HepG2 (cell line): Measurements from ENCODE around the gene CCNB1IP1. TPM values are rescaled to one million over a fixed set of nuclear protein-coding genes. Genes with fewer than 3 reads are reported as not detected.

Experiments used
- CBX1 ChIP-seq: IDR thresholded peaks from one replicate; pipeline ENCODE4 v1.6.1; 2016; ENCODE audit warnings: antibody characterized with exemption, low read depth
- ELF3 ChIP-seq: IDR thresholded peaks from 2 replicates; pipeline ENCODE4 v1.6.1; 2016; ENCODE audit warnings: missing genetic modification reagents, missing compliant biosample characterization
- ETV5 ChIP-seq: IDR thresholded peaks from 2 replicates; pipeline ENCODE4 v1.6.1; 2018; ENCODE audit warnings: missing biosample characterization, missing genetic modification reagents, inconsistent platforms, borderline replicate concordance
- HOXA3 ChIP-seq: sonication (generic); formaldehyde crosslinking; IDR thresholded peaks from 2 replicates; pipeline ENCODE4 v1.5.0; 2020; ENCODE audit warnings: missing genetic modification reagents
- KLF16 ChIP-seq, 2 experiments: sonication (generic) in 1 of 2; formaldehyde crosslinking in 1 of 2; IDR thresholded peaks; 2 replicates each; pipeline versions ENCODE4 v1.6.1 to v1.8.0; 2016 to 2023; ENCODE audit warnings: missing genetic modification reagents in 2 of 2, missing compliant biosample characterization in 1 of 2
- MIER2 ChIP-seq: IDR thresholded peaks from 2 replicates; pipeline ENCODE4 v1.6.1; 2016; ENCODE audit warnings: missing biosample characterization, missing genetic modification reagents
- NR2F6 ChIP-seq, 2 experiments: IDR thresholded peaks; 2 replicates each; pipeline ENCODE4 v1.6.1; 2016; ENCODE audit warnings: antibody characterized with exemption in 1 of 2, mild to moderate bottlenecking in 1 of 2
- NRL ChIP-seq: sonication (generic); formaldehyde crosslinking; IDR thresholded peaks from 2 replicates; pipeline ENCODE4 v1.5.0; 2020; ENCODE audit warnings: missing genetic modification reagents, mild to moderate bottlenecking, moderate library complexity, borderline replicate concordance
- POGZ ChIP-seq: sonication (generic); formaldehyde crosslinking; IDR thresholded peaks from 2 replicates; pipeline ENCODE4 v1.4.0; 2020; ENCODE audit warnings: mild to moderate bottlenecking, missing genetic modification reagents
- RCOR2 ChIP-seq: IDR thresholded peaks from 2 replicates; pipeline ENCODE4 v1.6.1; 2016; ENCODE audit warnings: missing biosample characterization, missing genetic modification reagents
- REPIN1 ChIP-seq: sonication (generic); formaldehyde crosslinking; IDR thresholded peaks from 2 replicates; pipeline ENCODE4 v1.8.0; 2022; ENCODE audit warnings: missing genetic modification reagents, low read depth, mild to moderate bottlenecking, borderline replicate concordance
- SNAPC5 ChIP-seq: sonication (generic); formaldehyde crosslinking; IDR thresholded peaks from 2 replicates; pipeline ENCODE4 v1.8.1; 2023; ENCODE audit warnings: mild to moderate bottlenecking, missing genetic modification reagents, borderline replicate concordance
- SNRNP70 ChIP-seq: fragments of 200-400 bp; formaldehyde crosslinking; IDR thresholded peaks from 2 replicates; pipeline ENCODE4 v1.6.1; 2017; ENCODE audit warnings: mild to moderate bottlenecking, low read depth, low read length, moderate library complexity
- TBP ChIP-seq: sonication (generic); formaldehyde crosslinking; IDR thresholded peaks from 2 replicates; pipeline ENCODE4 v1.5.0; 2020; ENCODE audit warnings: missing genetic modification reagents
- ZBTB49 ChIP-seq: sonication (generic); formaldehyde crosslinking; IDR thresholded peaks from 2 replicates; pipeline ENCODE4 v1.4.0; 2020; ENCODE audit warnings: missing genetic modification reagents, borderline replicate concordance
- ZHX1 ChIP-seq: sonication (generic); formaldehyde crosslinking; IDR thresholded peaks from 2 replicates; pipeline ENCODE4 v1.8.1; 2022; ENCODE audit warnings: low read depth, mild to moderate bottlenecking, missing genetic modification reagents
- ZMYM3 ChIP-seq: sonication (generic); formaldehyde crosslinking; IDR thresholded peaks from 2 replicates; pipeline ENCODE4 v1.5.1; 2020; ENCODE audit warnings: mild to moderate bottlenecking, missing genetic modification reagents
- ZNF629 ChIP-seq: sonication (generic); formaldehyde crosslinking; conservative IDR thresholded peaks from 2 replicates; pipeline ENCODE4 v1.5.0; 2020; ENCODE audit warnings: missing genetic modification reagents
- ZNF776 ChIP-seq: sonication (generic); formaldehyde crosslinking; IDR thresholded peaks from 2 replicates; pipeline ENCODE4 v1.4.0; 2020; ENCODE audit warnings: mild to moderate bottlenecking, missing genetic modification reagents
- ZNF790 ChIP-seq: sonication (generic); formaldehyde crosslinking; IDR thresholded peaks from 2 replicates; pipeline ENCODE4 v1.8.0; 2022; ENCODE audit warnings: missing genetic modification reagents, mild to moderate bottlenecking, borderline replicate concordance
- ZXDC ChIP-seq: sonication (generic); formaldehyde crosslinking; IDR thresholded peaks from 2 replicates; pipeline ENCODE4 v1.5.0; 2020; ENCODE audit warnings: mild to moderate bottlenecking, missing genetic modification reagents
- polyA plus RNA-seq, 8 experiments: library from polyadenylated mRNA; depleted of rRNA in 3 of 8; stranded (reverse) in 7 of 8; unstranded in 1 of 8; fragments of >200 nt; fragmentation: Illumina TruSeq in 4 of 8; extraction: Trizol in 4 of 8; gene quantifications; 2 replicates each; pipeline versions ENCODE4 v1.2.1 to v1.2.3, GENCODE V29; 2011 to 2016; ENCODE audit warnings: low read depth in 4 of 8, missing spikeins in 1 of 8, mixed read lengths in 1 of 8; ENCODE audit not compliant: insufficient read depth in 1 of 8
- total RNA-seq, 5 experiments: library from RNA; depleted of rRNA; stranded (reverse); fragments of >200 nt; fragmentation: Illumina TruSeq; extraction: Trizol; gene quantifications; 2 replicates each; pipeline ENCODE4 v1.2.3, GENCODE V29; 2016; ENCODE audit warnings: low read depth in 1 of 5

Gene CCNB1IP1
- total and polyA plus RNA-seq, 2 of the 13 experiments (the other 11 are each of a cell fraction or from before 2014, with no cell fraction given) = 98.3 to 125 TPM

- no peak for TF ChIP-seq ZXDC (CRISPR knock-in tag)
- TF ChIP-seq SNAPC5 (CRISPR knock-in tag) = no peak
- peak; percentile 33 for TF ChIP-seq ETV5 (CRISPR knock-in tag)
- TF ChIP-seq NRL (CRISPR knock-in tag) = 0 out of 2 replicates have a peak, but pooled peaks have one; percentile 32
- peak; percentile 76 for TF ChIP-seq CBX1
- 0 out of 2 replicates have a peak, but pooled peaks have one; percentile 49 for TF ChIP-seq ZHX1 (CRISPR knock-in tag)
- no peak for TF ChIP-seq TBP
- TF ChIP-seq KLF16 (CRISPR knock-in tag; IDR thresholded peaks at IDR 0.05) = peak in 1 of 2 experiments; percentile 85; a peak in 2 of 4 replicates
- peak; percentile 71; the same call in 1 of the 2 replicates for TF ChIP-seq MIER2 (CRISPR knock-in tag)
- TF ChIP-seq ZNF776 (CRISPR knock-in tag) = peak; percentile 57; the same call in 1 of the 2 replicates
- TF ChIP-seq ELF3 (CRISPR knock-in tag) = peak; percentile 60
- TF ChIP-seq SNRNP70 = no peak
- TF ChIP-seq NR2F6 (IDR thresholded peaks at IDR 0.05) = 0 out of 2 replicates have a peak, but pooled peaks have one; percentile 15
- TF ChIP-seq NR2F6 (CRISPR knock-in tag; IDR thresholded peaks at IDR 0.05) = peak; percentile 28
- peak; percentile 74 for TF ChIP-seq ZMYM3 (CRISPR knock-in tag)
- TF ChIP-seq POGZ = peak; percentile 98
- TF ChIP-seq RCOR2 (CRISPR knock-in tag) = no peak
- TF ChIP-seq HOXA3 (CRISPR knock-in tag) = peak; percentile 87
- TF ChIP-seq ZNF629 (CRISPR knock-in tag) = no peak
- no peak for TF ChIP-seq ZBTB49 (CRISPR knock-in tag)
- TF ChIP-seq REPIN1 = peak; percentile 61; the same call in 1 of the 2 replicates
- TF ChIP-seq ZNF790 (CRISPR knock-in tag) = 0 out of 2 replicates have a peak, but pooled peaks have one; percentile 31
These were observed 27.6 kb downstream of the CCNB1IP1 start, which contains the start of gene TTC5 (continued) for GRCh38 chr14:20305265-20306078.
